HG02678 (cell line): ENCODE data around the gene HBG2.
A peak's percentile ranks its signal among the peaks of the same experiment; 100 is the strongest.
"Not testable (repeated sequence)": the region's sequence is repeated elsewhere in the genome, so short reads cannot be mapped to it uniquely, and the experiment has no call there.

Experiments used
- ATAC-seq: cut with Tn5 transposase; IDR thresholded peaks from one replicate; pipeline ENCODE4 v1.9.1; 2021; ENCODE audit warnings: mild to moderate bottlenecking, moderate library complexity; ENCODE audit not compliant: unreplicated experiment

Gene HBG2

DNA sequence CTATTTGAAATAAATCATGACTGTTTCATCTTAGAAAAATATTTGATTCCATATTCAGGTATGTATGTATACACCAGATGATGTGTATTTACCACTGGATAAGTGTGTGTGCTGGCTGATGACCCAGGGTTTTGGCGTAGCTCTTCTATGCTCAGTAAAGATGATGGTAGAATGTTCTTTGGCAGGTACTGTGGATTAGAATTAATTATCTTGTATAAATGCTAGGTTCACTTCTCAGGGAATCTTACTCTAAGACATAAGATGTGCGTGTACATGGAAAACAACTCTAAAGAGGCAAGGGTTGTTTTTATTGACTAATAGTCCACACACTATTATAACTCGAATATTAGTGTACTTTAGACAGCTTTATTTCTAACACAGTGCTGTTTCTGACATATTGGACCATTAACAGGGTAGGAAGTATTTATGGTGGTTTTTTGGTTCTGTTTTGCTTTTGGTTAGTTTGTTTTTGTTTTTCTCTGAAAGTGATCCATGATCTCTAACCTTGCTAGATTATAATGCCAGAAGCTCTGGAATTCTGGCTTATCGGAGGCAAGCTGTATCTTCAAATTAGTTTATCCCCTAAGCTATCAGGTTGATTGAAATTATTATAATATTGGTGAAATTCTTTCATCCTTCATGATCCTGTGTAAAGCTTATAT lies 3.9 kb downstream of the HBG2 start:
- ATAC-seq, result no peak

DNA sequence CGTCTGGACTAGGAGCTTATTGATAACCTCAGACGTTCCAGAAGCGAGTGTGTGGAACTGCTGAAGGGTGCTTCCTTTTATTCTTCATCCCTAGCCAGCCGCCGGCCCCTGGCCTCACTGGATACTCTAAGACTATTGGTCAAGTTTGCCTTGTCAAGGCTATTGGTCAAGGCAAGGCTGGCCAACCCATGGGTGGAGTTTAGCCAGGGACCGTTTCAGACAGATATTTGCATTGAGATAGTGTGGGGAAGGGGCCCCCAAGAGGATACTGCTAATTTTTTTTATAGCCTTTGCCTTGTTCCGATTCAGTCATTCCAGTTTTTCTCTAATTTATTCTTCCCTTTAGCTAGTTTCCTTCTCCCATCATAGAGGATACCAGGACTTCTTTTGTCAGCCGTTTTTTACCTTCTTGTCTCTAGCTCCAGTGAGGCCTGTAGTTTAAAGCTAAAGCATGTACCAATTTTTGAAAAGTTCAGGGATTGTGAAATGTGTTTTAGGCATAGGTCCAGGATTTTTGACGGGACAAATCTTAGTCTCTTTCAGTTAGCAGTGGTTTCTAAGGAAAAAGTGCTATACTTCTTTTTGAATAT lies 4.7 kb downstream of the HBG2 start, which contains the start of gene HBG1:
TSS of gene HBG1 (minus strand) at position 51 of the 590 bp plus-strand sequence. CDS start 53 bp downstream, outside the sequence.
- ATAC-seq, result not testable (repeated sequence)

DNA sequence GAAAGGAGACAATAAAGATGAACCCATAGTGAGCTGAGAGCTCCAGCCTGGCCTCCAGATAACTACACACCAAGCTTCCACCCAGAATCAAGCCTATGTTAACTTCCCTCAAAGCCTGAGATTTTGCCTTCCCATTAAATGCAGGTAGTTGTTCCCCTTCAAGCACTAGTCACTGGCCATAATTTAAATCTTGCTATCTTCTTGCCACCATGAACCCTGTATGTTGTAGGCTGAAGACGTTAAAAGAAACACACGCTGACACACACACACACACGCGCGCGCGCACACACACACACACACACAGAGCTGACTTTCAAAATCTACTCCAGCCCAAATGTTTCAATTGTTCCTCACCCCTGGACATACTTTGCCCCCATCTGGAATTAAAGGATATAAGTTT lies 6.1 kb downstream of the HBG2 start:
- ATAC-seq, result not testable (repeated sequence)

DNA sequence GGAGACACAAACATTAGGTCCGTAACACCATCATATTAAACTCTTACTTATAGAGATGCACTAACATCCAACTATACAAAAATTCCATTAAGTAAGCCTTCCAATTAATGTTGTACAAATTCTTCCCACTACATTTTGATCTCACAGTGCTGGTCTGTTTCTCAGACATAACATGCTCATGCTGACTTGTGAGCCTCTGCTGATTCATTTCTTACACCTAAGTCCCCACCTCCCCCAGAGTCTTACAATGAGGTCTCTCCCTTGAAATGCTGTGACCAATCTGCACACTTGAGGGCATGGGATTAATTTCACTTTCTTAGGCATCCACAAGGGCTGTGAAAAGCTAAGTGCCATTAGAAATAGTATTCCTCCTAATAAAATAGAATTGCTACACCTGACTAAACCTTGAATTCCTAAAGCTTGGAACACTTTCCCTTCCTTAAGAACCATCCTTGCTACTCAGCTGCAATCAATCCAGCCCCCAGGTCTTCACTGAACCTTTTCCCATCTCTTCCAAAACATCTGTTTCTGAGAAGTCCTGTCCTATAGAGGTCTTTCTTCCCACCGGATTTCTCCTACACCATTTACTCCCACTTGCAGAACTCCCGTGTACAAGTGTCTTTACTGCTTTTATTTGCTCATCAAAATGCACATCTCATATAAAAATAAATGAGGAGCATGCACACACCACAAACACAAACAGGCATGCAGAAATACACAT lies 6.9 kb downstream of the HBG2 start:
- no peak for ATAC-seq

DNA sequence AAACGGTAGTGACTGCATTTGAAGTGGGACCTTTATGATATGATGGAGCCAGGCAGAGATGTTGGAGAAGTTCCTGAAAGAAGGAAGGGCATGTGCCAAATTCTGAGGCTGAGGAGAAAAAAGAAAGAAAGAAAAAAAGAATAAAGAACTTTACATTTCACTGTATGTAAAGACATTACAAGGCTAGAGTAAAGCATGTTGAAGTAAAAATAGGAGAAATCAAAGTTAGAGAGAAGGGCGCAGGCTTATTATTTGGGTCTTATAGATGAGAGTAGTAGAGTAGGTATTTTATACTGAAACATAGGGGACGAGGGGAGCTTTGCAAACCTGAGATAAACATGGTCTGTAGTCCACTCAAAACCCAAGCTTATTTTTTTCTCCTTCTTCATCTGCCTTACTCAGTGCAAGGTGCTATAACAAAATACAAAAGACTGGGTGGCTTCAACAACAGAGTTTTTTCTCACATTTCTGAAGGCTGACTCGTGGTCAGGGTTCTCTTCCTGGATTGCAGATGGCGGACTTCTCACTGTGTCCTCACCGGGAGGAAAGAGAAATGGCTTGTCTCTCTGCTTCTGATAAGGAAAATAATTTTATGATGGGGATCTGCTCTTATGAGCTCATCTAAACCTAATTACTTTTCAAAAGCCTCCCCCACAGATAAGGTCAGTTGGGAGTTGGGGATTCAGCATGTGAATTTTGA lies 7.7 kb downstream of the HBG2 start:
- no peak for ATAC-seq

DNA sequence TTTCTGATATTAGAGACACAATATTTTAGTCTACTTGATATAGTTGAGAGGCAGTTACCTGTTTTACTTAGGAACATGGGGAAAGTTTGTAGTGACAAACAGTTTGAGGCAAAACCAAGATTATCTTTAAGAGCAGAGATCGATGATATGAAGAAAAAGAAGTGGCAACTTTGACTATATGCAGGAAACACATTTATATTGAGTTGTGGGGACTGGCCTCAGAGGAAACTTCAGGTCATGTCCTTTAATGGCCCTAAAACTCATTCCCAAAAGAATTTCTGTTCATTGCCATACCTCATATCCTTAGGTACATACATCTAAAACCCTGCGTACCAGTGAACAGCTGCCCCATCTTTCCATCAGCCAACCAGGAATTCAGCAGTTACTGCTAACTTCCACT lies 9.4 kb downstream of the HBG2 start:
- no peak for ATAC-seq

DNA sequence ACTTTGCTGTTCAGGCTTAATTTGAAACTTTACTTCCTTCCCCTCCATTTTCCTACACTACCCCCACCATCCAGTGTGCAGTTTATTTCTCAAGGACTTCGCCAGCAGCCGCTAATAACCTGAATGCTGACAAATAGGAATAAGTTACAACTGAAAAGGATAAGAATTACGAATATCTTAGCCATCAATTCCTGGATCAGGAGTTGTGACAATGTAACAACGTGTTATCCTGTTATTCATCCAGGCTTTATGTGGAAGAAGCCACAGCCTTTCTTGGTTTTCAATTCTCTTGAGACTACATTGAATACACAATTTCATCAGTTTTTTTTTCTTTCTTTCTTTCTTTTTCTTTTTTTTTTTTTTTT lies 10.8 kb downstream of the HBG2 start:
- no peak for ATAC-seq

DNA sequence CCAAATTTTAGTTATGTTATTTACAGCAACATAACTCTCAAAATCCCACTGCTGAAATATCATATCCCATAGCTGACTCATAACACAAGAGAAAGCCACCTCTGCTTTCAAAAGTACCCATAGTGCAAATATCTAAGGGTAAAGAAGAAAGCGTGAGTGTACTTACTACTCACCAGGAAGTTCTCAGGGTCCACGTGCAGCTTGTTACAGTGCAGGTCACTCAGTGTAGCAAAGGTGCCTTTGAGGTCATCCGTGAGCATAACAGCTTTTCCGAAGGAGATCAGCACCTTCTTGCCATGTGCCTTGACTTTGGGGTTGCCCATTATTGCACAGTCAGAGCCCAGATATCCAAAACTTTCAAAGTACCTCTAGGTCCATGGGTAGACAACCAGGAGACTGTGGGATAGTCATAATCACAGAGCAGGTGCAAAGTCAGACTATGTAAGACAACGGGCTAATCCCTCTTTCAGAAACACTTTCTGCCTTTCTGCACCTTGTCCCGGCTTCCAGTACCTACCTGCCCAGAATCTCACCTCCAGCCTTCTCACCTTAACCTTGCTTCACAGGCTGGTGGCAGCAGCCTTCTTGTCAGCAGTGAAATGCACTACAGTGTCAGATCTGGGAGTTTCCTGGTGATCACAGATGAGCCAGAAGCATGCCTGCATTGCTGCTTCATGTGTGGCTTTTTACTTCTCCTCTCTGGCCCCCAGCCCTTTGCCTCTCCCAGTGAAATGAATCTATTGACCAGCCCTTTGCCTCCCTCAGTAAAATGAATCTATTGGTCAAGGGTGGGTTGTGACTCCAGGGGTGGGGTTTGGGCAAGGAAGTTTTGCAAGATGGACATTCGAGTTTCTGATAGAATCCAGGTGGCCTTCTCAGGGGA lies 11.4 kb downstream of the HBG2 start:
- peak; percentile 67 for ATAC-seq

DNA sequence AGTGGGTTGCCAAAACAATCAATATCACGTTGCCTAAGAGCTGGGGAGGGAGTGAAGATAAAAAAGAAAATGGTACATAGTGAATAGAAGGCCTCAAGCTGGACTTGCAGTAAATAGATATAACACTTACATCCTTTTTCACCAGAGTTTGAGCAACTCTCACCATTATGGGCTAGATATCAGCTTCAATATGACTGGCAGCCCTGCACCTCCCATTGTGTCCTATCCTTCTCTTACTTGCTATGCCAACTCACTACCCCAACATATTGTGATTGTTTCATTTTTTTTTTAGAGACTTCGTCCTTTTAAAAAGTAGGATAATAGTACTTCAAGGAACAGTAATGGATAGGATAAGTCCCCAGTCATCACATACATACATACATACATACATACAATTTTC lies 12.4 kb downstream of the HBG2 start:
- ATAC-seq, result no peak

DNA sequence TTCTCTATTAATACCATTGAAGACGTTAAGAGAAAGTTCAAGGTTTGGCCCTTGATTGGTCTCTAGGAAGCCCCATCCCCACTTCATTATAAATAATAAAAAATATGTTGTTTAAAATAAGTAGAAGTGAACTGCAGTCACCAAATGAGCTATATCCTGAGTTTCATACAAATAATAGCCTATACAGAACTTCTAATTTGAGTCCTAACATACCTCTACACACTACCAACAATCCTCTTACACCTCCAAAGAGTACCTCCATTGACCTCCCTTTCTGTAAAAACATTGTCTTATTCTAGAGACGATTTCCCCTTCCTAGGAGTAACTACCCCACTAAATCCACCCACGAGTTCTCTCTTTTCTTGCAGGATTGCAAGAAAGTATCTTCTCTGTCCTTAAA lies 13.1 kb downstream of the HBG2 start:
- no peak for ATAC-seq

DNA sequence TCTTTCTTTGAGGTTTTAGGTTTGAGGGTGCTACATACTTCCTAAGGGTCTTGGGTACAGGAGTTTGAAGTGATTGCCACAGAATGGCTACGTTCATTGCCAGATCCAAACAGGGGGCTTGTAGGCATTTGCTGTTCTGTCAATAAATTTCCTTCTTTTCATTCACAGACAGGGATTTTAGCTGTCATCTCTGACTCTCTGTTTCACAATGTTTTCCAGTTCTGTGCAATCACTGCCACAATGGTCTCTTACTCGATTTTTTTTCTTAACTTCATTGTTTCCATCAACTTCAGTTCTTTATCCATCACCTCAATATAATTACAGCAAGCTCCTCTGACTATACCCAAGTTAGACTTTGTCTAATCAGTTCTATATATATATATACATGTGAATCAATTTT lies 14.1 kb downstream of the HBG2 start:
- no peak for ATAC-seq

DNA sequence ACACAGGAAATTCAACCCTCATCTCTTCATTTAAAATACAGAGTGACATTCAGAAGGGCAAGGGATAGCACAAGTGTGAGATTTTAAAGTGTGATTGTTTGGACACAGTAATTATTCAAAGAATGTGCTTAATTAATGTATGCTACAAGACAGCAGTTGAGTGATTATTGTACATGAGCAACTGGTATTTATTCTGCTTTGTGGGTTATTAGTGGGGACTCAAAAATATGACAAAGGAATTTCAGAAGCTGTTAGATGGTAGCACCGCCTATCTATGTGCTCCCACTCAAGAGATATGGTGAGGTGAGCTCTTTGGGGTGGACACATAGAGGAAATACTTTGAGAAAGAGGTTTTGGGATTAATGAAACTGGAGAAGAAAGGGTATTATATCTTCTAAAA lies 14.5 kb downstream of the HBG2 start:
- ATAC-seq, result no peak

DNA sequence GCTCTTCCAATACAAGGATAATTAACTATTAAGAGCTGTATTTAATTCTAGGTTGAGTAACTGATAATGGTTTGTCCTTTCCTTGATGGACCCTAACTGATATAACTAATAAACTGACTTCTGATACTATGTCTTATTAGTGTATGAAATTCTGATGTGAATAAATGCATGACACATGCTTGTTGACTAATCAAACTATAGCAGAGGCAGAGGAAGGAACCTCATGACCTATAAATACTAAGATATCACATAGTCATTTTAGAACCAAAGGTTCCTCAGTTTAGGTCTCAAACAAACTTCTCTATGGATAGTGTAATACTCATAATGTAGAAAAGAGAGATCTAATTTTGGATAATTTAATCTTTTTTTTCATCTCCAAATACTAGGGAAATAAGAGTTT lies 15.5 kb downstream of the HBG2 start:
- ATAC-seq, result no peak

DNA sequence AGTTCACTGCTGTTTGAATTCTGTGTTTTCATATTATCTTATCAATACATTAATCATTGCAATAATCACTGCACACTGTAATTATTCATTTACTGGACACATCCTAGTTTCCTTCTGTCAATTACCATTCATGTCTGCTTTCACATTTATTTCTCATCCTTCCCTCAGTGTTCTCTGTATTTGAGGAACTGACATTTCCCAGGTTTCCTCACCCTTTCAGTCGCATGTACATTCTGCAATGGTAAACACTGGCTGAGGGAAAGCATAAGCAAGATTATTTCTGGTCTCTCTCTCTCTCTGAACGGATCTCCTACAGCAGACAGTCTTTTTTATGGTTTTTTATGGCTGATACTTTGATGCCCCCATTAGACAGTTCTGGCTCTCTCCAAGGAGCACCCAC lies 16.1 kb downstream of the HBG2 start:
- ATAC-seq, result no peak

DNA sequence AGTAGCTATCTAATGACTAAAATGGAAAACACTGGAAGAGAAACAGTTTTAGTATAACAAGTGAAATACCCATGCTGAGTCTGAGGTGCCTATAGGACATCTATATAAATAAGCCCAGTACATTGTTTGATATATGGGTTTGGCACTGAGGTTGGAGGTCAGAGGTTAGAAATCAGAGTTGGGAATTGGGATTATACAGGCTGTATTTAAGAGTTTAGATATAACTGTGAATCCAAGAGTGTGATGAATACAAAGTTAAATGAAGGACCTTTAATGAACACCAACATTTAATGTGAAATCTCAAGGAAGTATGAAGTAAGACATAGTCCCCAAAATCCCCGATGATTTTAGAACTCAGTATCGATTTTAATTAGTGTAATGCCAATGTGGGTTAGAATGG lies 17.2 kb downstream of the HBG2 start:
- ATAC-seq, result no peak

DNA sequence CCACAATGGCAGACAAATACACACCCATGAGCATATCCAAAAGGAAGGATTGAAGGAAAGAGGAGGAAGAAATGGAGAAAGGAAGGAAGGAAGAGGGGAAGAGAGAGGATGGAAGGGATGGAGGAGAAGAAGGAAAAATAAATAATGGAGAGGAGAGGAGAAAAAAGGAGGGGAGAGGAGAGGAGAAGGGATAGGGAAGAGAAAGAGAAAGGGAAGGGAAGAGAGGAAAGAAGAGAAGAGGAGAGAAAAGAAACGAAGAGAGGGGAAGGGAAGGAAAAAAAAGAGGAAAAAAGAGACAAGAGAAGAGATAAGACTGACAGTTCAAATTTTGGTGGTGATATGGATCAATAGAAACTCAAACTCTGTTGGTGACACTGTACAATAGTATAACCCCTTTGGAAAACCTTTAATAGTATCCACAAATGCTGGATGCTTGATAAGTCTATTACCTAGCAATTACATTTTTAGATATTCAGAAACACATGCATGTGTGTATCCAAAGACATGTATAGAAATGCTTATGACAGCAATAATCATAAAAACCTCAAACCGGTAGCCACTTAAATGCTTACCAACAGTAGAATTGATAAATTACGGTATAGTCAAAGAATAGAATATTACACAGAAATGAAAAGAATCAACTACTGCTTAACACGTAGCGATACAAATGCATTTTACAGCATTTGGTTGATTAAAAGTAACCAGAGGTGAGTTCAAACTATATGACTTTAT lies 19.1 kb downstream of the HBG2 start:
- no peak for ATAC-seq

DNA sequence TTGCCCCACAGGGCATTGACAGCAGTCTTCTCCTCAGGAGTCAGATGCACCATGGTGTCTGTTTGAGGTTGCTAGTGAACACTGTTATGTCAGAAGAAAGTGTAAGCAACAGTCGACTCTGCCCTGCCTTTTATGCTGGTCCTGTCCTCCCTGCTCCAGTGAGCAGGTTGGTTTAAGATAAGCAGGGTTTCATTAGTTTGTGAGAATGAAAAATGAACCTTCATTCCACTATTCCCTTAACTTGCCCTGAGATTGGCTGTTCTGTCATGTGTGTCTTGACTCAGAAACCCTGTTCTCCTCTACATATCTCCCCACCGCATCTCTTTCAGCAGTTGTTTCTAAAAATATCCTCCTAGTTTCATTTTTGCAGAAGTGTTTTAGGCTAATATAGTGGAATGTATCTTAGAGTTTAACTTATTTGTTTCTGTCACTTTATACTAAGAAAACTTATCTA lies 20.2 kb downstream of the HBG2 start, which contains the start of gene HBD:
TSS of gene HBD (minus strand) at position 103 of the 454 bp plus-strand sequence. CDS start at position 53, 50 bp downstream.
- ATAC-seq, result peak; percentile 78

DNA sequence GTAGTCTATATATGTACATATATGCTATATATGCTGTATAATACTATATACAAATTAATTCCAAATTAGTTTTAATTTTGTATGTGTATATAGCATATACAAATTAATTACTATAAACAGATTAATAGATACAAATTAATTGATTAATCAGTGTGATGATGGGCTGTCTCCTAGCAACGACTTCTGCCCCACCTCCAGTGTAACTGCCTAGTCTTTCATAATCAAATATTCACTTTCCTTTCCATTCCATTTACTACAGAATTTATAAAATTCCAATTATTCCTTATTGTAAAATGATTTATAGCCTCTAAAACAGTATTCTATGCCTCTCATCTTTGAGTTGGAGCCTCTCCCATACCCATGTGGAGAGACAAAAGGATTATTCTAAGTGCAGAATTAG lies 21.3 kb downstream of the HBG2 start:
- ATAC-seq, result no peak

DNA sequence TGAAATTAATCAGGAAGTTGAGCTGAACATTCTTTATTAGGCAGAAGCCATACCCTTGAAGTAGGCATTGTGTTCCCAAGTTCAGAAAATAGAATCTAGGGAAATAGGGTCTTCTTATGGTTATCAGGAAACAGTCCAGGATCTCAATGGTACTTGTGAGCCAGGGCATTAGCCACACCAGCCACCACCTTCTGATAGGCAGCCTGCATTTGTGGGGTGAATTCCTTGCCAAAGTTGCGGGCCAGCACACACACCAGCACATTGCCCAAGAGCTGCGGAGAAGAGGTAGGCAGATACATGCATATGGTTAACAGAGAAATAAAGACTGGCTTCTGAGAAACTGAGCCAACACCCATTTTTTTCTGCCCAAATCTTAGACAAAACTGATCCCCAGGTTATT lies 21.8 kb downstream of the HBG2 start:
- no peak for ATAC-seq

DNA sequence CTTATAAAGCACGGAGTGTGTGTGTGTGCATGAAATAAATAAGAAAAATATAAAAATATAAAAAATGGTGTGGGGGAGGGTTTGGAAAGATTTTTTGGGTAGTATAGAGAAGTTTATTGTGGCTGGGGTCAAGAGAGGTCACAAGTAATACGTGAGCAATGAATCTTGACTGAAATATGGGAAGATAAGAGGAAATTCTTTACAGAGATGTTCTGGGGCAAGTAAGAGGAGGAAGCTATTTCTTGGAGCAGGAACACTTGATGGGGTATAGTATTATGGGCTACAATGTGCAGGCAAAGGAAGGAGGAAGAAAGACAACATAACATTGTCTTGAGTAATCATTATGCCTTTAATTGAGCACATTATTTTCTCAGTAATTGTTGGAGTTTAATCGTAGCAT lies 22.4 kb downstream of the HBG2 start:
- no peak for ATAC-seq
